MM.1S (cell line): ENCODE measurements around the gene TMCC1.

Experiments used
- DNase-seq: peaks from one replicate; pipeline ENCODE4 v3.0.0-alpha.2; 2015
- H2AFZ ChIP-seq: fragments of 300-600 bp; sonication (generic); 2 replicates; pipeline ENCODE4 v1.6.0; 2016; ENCODE audit warnings: antibody characterized with exemption, low read length
- H3F3A ChIP-seq: fragments of 300-600 bp; sonication (generic); 2 replicates; pipeline ENCODE4 v1.6.1; 2016; ENCODE audit warnings: mild to moderate bottlenecking, antibody characterized with exemption, low read length, moderate library complexity, mixed read lengths; ENCODE audit not compliant: insufficient read depth
- H3K27ac ChIP-seq: fragments of 300-600 bp; sonication (generic); 2 replicates; pipeline ENCODE4 v1.5.1; 2016; ENCODE audit warnings: mild to moderate bottlenecking, low read length
- H3K27me3 ChIP-seq: fragments of 300-600 bp; sonication (generic); replicated peaks from 2 replicates; pipeline ENCODE4 v1.6.0; 2016; ENCODE audit warnings: low read length; ENCODE audit not compliant: insufficient read depth
- H3K36me3 ChIP-seq: fragments of 300-600 bp; sonication (generic); replicated peaks from 2 replicates; pipeline ENCODE4 v1.6.1; 2016; ENCODE audit warnings: mild to moderate bottlenecking, low read length, mixed read lengths; ENCODE audit not compliant: insufficient read depth
- H3K4me1 ChIP-seq: fragments of 300-600 bp; sonication (generic); 2 replicates; pipeline ENCODE4 v1.6.1; 2016; ENCODE audit warnings: low read length, mixed read lengths
- H3K4me2 ChIP-seq: fragments of 300-600 bp; sonication (generic); 2 replicates; pipeline ENCODE4 v1.6.0; 2016; ENCODE audit warnings: low read depth, low read length
- H3K4me3 ChIP-seq: fragments of 300-600 bp; sonication (generic); 2 replicates; pipeline ENCODE4 v1.5.1; 2016; ENCODE audit warnings: low read length, mixed read lengths
- H3K79me2 ChIP-seq: fragments of 300-600 bp; sonication (generic); 2 replicates; pipeline ENCODE4 v1.6.1; 2016; ENCODE audit warnings: mixed run types, low read length, mixed read lengths
- H3K9ac ChIP-seq: fragments of 300-600 bp; sonication (generic); 2 replicates; pipeline ENCODE4 v1.6.1; 2016; ENCODE audit warnings: low read length, mixed read lengths
- H3K9me2 ChIP-seq: fragments of 300-600 bp; sonication (generic); replicated peaks from 2 replicates; pipeline ENCODE4 v1.6.1; 2016; ENCODE audit warnings: mild to moderate bottlenecking, low read length, mixed read lengths; ENCODE audit not compliant: insufficient read depth
- H3K9me3 ChIP-seq: fragments of 300-600 bp; sonication (generic); replicated peaks from 2 replicates; pipeline ENCODE4 v1.6.1; 2016; ENCODE audit warnings: mild to moderate bottlenecking, low read length, mixed read lengths; ENCODE audit not compliant: insufficient read depth
- H4K20me1 ChIP-seq: fragments of 300-600 bp; sonication (generic); 2 replicates; pipeline ENCODE4 v1.6.1; 2016; ENCODE audit warnings: mild to moderate bottlenecking, low read length, moderate library complexity, mixed read lengths; ENCODE audit not compliant: insufficient read depth
- EZH2 ChIP-seq: fragments of 300-600 bp; sonication (generic); optimal IDR thresholded peaks from 2 replicates; pipeline ENCODE3; 2017; ENCODE audit warnings: low read depth, mild to moderate bottlenecking, antibody characterized with exemption, low read length, mixed read lengths
- EZH2phosphoT487 ChIP-seq: fragments of 300-600 bp; sonication (generic); IDR thresholded peaks from 2 replicates; pipeline ENCODE4 v1.6.1; 2018; ENCODE audit warnings: antibody characterized with exemption, low read length
- TF ChIP-seq, protein P1 (sequence below): fragments of 300-600 bp; sonication (generic); IDR thresholded peaks from 2 replicates; pipeline ENCODE4 v1.5.1; 2016; ENCODE audit warnings: antibody characterized with exemption, low read length, mixed read lengths

Gene TMCC1

DNA sequence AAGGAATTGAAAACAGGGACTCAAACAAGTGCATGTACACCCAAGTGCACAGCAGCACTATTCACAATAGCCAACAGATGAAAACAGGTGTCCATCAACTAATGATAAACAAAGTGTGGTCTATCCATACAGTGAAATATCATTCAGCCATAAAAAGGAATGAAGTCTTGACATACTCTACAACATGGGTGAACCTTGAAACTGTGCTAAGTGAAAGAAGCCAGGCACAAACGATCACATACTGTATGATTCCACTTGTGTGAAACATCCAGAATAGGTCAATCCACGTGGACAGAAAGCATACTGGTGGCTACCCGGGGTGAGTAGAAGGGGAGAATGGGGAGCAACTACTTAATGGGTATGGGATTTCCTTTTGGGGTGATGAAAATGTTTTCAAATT, 257.4 kb downstream of the TMCC1 start:
- no peaks in the 10 kb centered on the region for H3K9me2 ChIP-seq
- no peaks in the 10 kb centered on the region for H3F3A ChIP-seq
- no peaks in the 10 kb centered on the region for H3K36me3 ChIP-seq
- no peaks in the 10 kb centered on the region for H4K20me1 ChIP-seq
- no peaks in the 10 kb centered on the region for H3K4me1 ChIP-seq
- no peak overlapping the region for H2AFZ ChIP-seq
- H3K4me2 ChIP-seq = no peak overlapping the region
- TF ChIP-seq, protein P1, sequence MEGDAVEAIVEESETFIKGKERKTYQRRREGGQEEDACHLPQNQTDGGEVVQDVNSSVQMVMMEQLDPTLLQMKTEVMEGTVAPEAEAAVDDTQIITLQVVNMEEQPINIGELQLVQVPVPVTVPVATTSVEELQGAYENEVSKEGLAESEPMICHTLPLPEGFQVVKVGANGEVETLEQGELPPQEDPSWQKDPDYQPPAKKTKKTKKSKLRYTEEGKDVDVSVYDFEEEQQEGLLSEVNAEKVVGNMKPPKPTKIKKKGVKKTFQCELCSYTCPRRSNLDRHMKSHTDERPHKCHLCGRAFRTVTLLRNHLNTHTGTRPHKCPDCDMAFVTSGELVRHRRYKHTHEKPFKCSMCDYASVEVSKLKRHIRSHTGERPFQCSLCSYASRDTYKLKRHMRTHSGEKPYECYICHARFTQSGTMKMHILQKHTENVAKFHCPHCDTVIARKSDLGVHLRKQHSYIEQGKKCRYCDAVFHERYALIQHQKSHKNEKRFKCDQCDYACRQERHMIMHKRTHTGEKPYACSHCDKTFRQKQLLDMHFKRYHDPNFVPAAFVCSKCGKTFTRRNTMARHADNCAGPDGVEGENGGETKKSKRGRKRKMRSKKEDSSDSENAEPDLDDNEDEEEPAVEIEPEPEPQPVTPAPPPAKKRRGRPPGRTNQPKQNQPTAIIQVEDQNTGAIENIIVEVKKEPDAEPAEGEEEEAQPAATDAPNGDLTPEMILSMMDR = no peak
- TF ChIP-seq EZH2 = no peak
- TF ChIP-seq EZH2phosphoT487 = no peak
- H3K27ac ChIP-seq = no peak overlapping the region
- no peak overlapping the region for H3K4me3 ChIP-seq
- DNase-seq = no peak
- no peak overlapping the region for H3K9ac ChIP-seq
- H3K27me3 ChIP-seq = no peaks in the 10 kb centered on the region
- no peaks in the 10 kb centered on the region for H3K79me2 ChIP-seq
- H3K9me3 ChIP-seq = no peaks in the 10 kb centered on the region

DNA sequence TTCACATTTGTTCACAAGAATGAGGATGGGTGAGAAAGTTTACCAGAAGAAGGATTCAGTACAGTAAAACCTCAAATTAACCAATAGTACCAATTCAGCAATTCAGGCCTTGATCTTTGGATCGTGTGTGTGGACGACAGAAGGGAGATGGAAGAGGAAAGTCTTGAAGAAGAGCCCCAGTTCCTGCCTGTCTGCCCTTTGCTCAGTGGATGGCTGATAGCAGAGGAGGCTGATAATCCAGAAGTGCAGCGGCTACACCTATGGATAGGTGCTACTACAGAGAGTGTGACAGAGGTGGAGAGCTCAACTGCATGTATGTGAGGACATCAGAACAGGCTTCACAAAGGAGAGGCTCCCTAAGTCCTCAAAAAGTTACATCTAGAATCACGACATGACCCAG, 257.9 kb downstream of the TMCC1 start:
- H3K9me3 ChIP-seq = no peaks in the 10 kb centered on the region
- H3K4me1 ChIP-seq = no peaks in the 10 kb centered on the region
- H4K20me1 ChIP-seq = no peaks in the 10 kb centered on the region
- H3K27me3 ChIP-seq = no peaks in the 10 kb centered on the region
- no peaks in the 10 kb centered on the region for H3K36me3 ChIP-seq
- no peaks in the 10 kb centered on the region for H3K79me2 ChIP-seq
- no peak for DNase-seq
- no peak overlapping the region for H3K4me2 ChIP-seq
- H3K9me2 ChIP-seq = no peaks in the 10 kb centered on the region
- no peak overlapping the region for H3K9ac ChIP-seq
- no peaks in the 10 kb centered on the region for H3F3A ChIP-seq
- no peak for TF ChIP-seq EZH2phosphoT487
- TF ChIP-seq, protein P1 = no peak
- no peak for TF ChIP-seq EZH2
- no peak overlapping the region for H3K27ac ChIP-seq
- no peak overlapping the region for H2AFZ ChIP-seq
- H3K4me3 ChIP-seq = no peak overlapping the region

DNA sequence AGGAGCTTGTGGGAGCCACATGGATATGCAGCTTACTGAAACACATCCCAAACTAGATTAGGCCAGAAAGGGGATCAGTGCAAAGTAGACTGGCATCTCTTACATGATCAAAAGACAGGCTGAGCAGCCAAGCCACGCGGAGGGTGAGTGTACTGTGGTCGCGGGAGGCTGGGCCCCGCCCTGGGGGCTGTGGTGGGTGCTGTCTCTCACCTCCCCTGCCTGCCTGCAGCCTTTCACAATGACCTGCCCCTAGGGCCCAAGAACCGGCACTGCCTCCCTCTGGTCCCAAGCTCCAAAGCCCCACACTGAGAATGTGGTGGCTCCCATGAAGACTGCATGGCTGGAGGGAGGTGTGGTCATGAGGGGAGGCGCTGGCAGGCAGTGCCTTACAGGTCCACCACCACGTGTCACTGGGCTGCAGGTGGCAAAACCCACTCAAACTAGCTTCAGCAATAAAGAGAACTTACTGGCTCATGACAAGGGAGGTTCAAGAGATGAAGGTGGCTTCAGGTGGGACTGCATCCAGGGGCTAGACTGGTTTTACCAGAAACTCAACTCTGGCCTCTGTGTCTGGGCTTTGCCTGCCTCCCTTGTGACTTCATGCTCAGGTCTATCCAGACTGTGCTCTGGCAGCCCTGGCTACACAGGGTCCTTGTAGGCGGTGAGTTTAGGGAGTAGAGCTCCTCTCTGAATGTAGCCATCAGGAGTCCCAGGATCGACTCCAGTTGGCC, 259.6 kb downstream of the TMCC1 start:
- no peak overlapping the region for H3K27ac ChIP-seq
- no peaks in the 10 kb centered on the region for H4K20me1 ChIP-seq
- no peaks in the 10 kb centered on the region for H3F3A ChIP-seq
- no peaks in the 10 kb centered on the region for H3K79me2 ChIP-seq
- DNase-seq = no peak
- H2AFZ ChIP-seq = no peak overlapping the region
- no peak overlapping the region for H3K9ac ChIP-seq
- no peaks in the 10 kb centered on the region for H3K36me3 ChIP-seq
- no peak overlapping the region for H3K4me3 ChIP-seq
- no peaks in the 10 kb centered on the region for H3K9me2 ChIP-seq
- H3K4me2 ChIP-seq = no peak overlapping the region
- TF ChIP-seq, protein P1 = no peak
- no peak for TF ChIP-seq EZH2phosphoT487
- TF ChIP-seq EZH2 = no peak
- H3K4me1 ChIP-seq = no peaks in the 10 kb centered on the region
- H3K27me3 ChIP-seq = no peaks in the 10 kb centered on the region
- no peaks in the 10 kb centered on the region for H3K9me3 ChIP-seq
